HG03571 (cell line): ENCODE measurements around the gene NRF1.

Source experiments
- ATAC-seq: cut with Tn5 transposase; IDR thresholded peaks from one replicate; pipeline ENCODE4 v1.9.1; 2021; ENCODE audit not compliant: unreplicated experiment

The NRF1 gene

DNA sequence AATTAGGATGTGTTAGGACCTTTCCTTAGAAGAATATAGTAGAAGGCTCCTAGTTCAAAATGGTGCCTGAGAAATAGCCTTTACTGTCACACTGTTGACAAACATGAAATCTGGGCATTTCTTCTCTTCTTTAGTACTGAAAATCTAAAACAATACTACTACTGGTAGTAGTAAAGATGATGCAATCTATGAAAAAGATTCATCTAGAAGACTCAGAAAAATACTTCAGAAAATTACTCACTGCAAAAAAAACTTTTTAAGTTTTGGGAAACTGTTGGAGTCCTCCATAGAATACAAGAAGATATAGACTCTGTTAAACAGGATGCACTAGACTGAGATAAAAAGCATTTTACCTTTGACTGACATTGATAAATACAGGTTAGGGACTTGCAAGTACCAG is 67.1 kb downstream of the NRF1 start:
- no peak for ATAC-seq

DNA sequence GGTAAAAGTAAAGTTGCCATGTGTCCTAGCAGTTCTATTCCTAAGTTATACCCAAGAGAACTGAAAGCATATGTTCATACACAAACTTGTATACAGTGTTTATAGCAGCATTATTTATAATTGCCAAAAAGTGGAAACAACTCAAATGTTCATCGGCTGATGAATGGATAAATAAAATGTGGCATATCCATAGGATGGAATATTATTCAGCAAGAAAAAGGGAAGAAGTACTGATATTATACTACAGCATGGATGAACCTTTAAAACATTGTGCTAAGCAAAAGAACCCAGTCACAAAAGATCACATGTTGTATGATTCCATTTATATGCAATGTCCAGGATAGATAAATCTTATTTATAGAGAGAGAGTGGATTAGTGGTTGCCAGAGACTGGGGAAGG is 68.9 kb downstream of the NRF1 start:
- ATAC-seq = no peak

DNA sequence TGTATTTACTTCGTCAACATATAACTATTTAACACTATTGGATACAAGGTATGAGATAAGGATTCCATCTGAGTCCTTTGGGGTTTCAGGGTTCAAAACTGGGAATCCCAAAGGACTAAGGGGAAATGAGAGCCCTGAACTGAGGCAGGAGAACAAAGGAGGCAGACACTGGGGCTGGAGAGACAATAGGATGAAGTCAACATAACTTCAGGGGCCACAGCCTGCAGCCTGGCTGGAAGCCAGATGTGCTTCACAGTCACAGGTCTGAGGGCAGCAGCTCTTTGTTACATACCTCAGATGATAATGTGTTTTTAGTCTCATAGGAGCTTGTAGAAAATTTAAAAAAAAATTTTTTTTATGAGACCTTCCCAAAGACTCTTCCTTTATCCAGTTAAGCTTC is 73.3 kb downstream of the NRF1 start:
- no peak for ATAC-seq

DNA sequence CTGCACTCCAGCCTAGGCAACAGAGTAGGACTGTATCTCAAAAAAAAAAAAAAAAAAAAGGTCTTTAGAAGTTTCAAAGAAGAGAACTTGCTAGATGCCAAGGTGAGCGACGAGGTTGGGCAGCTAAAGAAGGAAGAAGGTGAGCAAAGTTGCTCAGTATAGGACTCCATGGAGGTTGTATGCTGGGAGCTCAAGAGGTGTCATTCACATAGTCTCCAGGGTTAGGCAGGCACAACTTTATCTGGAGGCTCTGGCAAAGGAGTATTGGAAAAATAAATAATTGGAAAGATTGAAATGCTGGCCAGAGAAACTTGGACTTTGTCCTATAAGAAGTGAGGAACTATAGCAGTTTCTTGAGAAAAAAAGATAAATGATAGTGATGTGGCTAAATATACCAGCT is 74.5 kb downstream of the NRF1 start:
- ATAC-seq = no peak

DNA sequence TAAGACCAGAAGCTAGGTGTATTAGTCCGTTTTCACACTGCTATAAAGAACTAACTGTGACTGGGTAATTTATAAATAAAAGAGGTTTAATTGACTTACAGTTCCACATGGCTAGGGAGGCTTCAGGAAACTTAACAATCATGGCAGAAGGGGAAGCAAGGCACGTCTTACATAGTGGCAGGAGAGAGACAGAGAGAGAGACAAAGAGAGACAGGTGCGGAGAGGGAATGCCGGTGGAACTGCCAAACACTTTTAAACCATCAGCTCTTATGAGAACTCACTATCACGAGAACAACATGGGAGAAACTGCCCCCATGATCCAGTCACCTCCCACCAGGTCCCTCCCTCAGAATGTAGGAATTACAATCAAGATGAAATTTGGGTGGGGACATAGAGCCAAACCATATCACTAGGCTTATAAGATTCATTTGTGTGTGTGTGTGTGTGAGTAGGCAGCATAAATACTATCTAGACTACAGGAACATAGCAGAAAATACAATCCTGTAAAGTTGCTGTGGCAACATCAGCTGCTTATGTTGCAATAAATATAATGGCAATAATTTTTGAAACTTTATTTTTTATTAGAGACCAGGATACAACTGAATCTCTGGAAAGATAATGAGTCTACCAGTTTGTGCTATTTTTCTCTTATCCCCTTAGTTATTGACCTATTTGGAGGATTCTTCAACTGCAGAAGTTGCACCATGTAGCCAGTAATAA is 77.1 kb downstream of the NRF1 start:
- ATAC-seq = no peak

DNA sequence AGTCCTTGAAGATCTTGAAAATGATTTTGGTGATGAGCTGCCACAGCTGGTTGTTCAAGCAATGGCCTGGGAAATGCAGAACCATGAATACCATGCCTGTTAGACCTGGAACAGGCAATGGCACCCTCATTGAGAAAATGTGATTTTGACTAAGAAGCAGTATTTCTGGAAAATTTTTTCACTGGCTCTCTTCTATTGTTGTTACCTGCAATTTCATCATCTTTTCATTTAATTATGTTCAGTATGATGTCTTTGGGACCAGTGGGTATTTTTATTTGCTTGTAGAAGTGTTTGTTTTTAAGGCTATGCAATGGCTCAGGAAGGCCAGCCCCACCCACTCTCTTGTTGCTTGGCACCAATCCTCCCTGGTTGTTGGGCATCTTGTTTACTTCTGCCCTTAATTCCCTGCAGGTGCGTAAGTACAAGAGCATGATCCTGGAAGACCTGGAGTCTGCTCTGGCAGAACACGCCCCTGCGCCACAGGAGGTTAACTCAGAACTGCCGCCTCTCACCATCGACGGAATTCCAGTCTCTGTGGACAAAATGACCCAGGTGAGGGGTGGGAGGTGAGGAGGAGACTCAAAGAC is 78.6 kb downstream of the NRF1 start:
- ATAC-seq = no peak

DNA sequence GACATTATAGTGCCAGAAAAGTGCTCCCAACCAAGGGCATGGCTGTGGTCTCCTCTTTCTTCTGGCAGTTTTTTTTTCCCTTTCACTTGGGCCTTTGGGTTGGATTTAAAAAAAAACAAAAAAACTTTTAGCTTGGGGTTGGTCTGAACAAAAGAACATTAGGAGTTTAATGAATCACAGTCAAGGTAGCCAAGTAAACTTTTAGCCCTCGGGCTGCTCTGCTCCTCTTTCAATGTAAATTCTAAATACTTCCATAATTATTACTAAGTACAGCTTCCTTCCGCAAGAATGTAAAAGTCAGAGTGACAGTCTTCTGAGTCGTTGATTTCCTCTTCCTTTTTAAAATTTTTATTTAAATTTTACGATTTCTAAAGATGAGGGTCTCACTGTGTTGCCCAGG is 79.2 kb downstream of the NRF1 start:
- no peak for ATAC-seq

DNA sequence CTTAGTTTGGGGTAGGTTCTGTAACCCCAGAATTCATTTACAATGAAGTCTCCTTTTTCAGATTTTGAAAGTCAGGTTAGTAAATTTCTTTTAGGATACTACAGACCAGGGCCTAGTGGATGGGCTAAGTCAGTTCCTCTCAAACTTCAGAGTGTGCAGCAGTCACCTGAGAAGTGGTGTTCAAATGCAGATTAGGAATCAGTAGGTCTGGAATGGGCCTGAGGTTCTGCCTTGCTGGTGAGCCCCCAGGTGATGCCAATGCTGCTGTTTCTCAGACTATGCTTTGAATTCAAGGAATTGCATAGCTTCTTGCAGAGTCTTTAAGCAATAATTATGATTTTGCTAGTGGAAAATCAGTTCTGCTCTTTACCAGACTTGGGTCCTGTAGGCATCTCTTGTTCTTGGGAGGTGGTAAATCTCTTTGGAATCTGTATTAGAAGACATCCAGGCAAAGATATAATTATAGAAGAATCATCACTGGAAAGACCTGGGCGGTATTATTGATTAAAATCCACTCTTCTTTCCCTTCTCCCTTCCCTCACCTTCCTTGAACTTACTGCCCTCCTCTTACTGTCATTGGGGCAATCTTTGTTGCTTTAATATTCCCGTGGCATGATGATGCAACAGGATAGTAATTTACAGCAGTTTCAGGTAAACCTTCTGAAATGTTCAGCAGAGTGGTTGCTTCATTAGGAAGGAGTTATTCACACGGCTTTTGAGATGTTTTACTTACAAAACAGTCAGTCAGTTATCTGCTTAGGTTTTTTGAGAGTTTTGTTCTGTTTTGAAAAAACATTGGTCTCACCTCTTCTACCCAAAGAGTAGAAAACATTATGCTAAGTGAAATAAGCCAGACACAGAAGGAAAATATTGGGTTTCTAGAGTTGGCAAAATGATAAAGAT is 87.2 kb downstream of the NRF1 start:
- no peak for ATAC-seq

DNA sequence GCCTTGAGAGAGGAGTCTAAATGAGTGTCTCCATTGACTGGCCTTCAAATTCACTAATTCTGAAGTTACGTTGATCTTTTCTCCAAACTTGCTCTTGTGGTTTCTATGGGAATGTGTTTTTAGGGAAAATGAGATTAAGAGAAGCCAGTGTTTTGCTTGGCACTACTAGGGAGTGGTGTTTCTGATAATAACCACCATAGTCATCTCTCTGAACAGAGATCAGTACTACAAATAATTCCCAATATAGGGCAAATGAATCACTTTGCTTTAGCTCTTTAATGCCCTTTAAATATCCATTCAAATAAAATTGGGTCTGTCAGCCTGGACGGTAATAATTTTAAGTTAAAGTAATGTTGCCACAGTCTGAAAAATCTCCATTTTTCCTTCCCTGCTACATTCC is 90.8 kb downstream of the NRF1 start:
- no peak for ATAC-seq

DNA sequence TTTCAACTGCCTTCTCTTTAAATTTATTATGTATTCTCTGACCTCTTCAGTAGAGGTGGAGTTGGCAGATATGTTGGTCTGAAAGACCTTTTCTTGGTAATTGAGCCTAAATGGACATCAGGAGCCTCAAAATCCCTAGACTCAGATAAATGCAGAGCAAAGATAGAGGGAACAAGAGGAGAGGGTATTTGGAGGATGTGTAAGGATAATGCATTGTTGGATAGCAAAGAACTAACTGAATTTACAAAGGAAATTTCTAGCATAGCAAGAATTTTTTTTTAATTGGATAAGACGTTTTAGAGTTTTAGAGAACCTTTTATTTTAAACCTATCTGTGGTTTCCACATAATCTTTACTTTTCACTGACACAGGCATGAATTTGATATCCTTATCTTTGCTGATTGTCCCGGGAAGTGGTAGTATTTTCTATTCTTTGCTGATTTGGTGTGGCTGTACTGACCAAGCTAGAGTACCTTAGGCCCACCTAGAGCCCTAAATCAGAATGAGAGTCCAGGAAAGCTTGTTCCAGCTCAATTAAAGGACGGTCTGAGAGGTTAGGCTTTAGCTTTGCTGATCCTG is 91.3 kb downstream of the NRF1 start:
- no peak for ATAC-seq

DNA sequence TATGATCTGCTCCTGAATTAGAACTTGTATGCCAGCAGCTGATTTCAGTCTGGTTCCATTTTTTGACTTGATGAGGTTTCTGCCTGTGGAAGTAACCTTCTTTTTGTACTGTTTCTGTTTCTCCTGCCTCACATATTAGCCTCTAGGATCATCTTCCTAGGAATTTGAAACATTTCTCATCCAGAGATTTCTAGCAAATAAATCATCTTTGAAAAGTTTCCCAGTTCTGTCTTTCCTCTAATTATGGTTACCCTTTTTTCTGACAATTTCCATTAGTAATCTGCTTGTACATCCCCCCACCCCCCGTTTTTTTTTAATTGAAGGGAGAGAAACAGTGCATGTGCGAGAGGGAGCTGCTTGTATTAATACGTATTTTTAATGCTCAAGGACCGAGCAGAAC is 92.2 kb downstream of the NRF1 start:
- no peak for ATAC-seq

DNA sequence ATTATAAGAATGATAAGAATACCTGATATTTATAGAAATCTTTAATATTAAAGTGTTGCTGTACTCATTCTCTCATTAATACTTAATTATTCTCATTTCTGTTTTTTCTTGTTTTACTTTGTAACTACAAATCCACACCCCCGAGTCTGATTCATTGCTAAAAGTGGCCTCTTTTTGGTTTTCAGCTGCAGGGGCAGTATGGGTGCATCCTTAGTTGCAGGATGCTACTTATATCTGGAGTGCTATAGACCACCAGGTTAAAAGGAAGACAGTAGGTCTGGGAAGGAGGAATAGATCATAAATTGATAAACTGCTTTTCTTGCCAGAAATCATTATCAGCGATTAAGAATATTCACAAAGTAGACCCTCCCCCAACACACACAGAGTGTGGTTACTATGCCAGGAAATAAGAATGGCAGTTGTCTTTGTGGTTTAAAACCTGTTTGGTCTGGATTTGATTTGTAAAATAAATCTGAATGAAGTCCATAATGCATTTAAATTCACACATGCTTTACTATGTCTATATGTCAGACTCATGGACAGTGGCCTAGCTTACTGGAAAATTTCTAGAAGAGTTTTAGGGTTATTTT is 96.5 kb downstream of the NRF1 start:
- no peak for ATAC-seq

DNA sequence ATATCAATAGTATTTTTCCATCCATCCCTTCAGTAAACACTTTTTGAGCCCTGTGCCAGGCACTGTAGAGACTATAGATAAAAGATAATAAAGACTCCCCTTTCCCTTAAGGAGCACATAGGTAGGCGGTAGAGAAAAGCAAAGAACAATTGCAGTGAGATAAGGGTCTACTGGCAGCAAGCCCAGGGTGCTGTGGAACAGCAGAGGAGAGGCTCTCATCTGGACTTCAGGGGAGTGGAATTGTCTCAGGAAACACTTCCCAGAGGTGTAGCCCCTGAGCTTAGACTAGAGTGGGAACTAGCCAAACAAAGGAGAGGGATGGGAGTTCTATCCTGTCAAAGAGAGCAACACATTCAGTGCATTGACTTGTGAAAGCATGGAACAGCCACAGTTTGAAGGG is 102.0 kb downstream of the NRF1 start:
- no peak for ATAC-seq

DNA sequence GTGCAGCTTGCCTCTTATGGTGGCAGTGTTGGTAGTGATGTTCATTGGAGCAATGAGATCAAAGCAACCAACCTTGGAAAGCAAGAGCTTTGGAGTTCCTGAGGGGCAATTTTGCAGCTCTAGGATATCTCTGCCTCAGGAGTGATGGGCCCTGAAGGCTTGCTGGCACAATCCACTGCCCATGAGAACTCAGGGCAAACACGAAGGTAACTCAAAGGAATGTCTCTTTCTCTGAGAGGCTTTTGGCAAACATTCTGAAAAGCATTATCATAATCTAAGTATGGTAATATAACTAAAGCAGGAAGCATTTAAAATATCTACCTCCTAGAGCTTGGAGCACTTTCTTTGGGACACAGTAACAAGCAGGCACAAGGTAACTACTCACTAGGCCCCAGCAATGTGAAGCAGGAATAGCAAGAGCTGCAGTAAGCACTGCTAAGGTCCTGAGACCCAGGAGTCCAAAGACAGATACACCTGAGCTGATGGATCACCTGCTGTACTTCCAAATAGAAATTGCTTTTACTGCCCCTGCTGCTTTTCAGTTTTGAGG is 103.1 kb downstream of the NRF1 start:
- ATAC-seq = no peak

DNA sequence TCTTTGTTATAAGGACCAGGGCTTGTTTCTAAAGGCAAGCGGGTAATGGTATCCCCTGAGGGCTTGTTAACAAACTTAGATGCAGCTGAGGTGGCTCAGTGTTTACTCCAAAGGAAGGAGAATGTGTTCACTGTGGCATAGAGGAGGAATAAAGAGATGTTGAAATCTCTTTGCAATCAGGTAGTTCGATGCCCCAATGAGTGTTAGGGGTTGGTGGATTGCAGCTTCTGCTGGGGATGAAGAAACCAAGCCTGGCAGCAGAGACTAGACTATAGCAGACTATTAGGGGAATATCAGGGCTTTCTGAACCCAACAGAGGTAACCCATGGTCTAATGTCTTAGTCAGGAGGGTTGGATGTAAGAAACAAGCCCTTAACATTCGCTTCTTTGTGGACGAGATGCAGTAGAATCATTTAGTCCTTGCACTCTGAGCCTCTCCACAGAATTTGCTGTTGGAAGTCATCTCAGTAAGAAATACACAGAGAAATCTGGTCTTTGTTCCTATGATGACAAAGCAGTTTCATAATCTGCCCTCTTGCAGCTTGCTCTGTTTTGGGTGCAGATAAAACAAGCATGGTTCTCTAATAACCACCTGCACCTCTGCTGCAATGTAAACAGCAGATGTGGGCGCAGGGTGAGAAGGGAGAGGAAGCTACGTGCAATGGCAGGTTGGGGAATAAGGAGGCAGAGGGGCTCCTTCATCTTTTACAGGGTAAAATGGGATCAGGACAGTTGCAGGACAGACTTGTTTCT is 108.6 kb downstream of the NRF1 start:
- ATAC-seq = no peak

DNA sequence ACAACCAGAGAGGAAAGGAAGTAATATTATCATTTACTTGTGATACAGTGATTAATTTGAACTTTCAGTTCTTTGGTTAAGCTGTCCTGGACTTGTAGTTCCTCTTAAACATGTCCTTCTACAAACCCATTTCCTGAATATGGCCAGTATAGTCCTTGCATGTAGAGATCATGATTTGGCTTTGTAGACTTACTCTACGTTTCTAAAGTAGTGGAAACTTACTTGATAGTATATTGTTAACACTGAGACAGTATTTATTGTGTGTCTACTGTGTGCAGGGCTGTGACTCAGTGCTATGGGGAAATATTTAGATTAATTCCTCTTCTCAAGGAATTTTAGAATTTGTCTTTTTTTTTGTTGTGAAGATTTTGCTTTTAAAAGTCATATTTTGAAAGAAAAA is 109.5 kb downstream of the NRF1 start:
- ATAC-seq = no peak

DNA sequence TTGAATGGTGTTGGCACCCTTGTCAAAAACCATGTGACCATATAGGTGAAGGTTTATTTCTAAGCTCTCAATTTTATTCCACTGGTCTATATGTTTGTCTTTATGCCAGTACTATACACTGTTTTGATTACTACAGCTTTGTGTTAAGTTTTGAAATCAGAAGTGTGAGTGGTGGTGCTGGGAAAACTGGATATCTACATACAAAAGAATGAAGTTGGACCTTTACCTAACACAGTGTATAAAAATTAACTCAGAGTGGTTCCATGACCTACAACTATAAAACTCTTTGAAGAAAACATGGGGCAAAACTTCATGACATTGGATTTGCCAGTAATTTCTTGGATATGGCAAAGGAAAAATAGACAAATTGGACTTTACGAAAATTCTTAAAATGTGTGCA is 112.2 kb downstream of the NRF1 start:
- no peak for ATAC-seq

DNA sequence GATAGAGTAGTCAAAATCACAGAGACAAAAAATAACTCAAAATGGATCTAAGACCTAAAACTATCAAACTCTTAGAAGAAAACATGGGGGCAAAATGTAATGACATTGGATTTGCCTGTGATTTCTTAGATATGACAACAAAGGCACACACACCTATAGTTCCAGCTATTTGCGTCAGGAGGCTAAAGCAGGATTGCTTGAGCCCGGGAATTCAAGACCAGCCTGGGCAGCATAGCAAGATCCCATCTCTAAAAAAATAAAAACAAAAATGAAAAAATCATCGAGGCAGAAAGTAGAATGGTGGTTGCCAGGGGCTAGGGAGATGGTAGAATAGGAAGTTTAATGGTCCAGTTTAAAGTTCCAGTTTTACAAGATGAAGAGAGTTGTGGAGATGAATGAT is 113.3 kb downstream of the NRF1 start:
- ATAC-seq = no peak

DNA sequence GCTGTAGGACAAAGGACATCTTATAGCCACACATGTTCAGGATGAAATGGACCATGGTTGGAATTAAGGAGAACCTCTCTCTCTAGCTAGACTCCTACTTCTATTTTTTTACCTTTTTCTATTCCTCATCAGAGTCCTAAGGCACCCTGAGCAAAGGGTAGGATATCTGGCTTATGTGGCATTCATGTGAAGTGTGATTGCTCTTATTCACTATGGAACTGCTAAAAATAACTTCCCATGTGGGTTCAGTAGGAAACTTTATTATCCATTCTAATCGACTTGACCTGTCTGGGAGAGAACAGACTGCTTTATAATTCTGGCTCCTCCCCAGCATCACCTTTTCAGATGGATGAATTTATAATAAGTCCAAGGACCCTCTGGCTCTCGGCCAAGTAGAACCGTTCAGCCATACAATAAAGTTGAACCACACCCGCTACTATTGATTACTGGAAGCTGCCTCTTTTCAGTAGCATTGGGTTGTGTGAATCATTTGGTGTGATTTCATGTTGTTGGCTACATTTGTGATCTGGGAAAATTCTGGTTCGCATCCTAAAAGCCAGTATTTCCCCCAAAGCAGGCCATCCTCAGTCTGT is 117.5 kb downstream of the NRF1 start:
- ATAC-seq = no peak

DNA sequence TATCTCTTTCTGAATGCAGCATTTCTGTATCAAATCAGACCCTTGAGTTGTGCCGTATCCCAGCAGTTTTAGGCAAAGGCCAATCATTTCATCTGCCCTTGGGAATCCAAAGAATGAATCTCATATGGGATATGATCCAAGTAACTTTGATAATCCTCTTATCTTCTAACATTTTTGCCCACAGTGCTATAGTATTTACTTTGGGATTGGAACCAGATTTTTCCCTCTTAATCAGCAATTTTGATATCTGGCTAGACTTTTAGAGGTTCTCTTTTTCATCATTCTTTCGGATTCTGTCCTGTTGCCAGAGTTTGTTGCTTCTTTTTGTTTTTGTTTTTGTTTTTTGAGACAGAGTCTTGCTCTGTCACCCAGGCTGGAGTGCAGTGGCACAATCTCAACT is 118.0 kb downstream of the NRF1 start:
- no peak for ATAC-seq
